ENCODE data around the gene UPP1. TPM values are rescaled to one million over a fixed set of nuclear protein-coding genes. Genes with fewer than 3 reads are reported as not detected.
A peak's percentile ranks its signal among the peaks of the same experiment; 100 is the strongest.

UPP1 gene
- total RNA-seq: 79.8 TPM

DNA sequence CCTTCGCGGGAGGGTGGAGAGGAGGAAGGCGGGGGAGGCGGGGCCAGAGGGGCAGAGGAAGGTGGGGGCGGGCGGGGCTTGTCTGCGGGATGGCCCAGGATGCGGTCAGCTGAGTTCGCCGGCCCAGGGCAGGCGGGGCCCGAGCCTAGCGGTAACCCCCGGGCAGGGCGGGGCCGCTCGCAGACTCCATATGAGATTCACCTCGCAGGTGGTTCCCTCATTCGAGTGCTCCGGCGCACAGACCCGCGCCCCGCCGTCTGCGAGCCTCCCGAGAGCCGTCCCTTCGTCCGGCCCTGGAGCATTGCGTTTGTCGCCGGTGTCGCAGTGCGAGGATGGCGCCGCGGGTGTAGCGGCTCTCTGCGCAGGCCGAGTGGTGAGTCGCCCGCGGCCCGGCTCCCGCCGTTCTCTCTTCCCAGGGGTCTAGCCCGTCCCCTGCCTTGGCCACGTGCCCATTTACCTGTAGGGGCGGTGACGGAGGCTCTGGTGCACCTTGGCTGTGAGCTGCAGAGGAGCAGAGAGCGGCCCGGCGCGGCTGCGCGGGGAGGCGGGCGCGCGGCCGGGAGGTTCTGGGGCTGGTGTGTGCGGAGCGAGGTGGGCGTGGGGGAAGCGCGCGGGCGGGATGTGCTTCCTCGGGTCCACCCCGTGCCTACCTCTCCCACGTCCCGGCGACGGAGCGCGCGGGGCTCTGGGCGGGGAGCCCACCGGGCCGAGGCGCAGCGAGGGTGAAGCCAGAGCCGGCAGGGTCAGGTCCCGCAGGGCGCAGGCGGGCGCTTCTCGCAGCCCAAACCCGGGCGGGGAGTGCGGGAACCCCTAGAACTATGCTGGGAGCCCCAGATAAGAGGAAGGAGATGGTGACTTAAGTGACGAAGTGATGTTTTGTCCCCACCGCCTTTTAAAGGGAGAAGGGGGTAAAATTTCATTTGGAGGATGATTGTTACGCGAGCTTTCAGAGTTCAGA, at the start of gene UPP1:
UPP1 (plus strand) TSS at position 220 of the 958 bp plus-strand sequence. CDS start 5,519 bp downstream, outside the sequence.
- Histone ChIP-seq H3K9me3 (no peaks in the 10 kb centered on the region), H3K27ac (peak within 1 kb of the TSS; percentile 90), H3K4me1 (peaks cover 32% of the 10 kb centered on the region), H3K36me3 (peaks cover 0 to 21% of the 10 kb centered on the region in 2 donors), H3K27me3 (no peaks in the 10 kb centered on the region), H3K4me3 (peak within 1 kb of the TSS; percentile 76 to 79)
- peak in 1 of 2 donors; percentile 87 for DNase-seq (ENCODE audit: extremely low spot score in 2 of 2)
- intact Hi-C loops (cut with DNase I): no loop called here
- TF ChIP-seq, protein P1, sequence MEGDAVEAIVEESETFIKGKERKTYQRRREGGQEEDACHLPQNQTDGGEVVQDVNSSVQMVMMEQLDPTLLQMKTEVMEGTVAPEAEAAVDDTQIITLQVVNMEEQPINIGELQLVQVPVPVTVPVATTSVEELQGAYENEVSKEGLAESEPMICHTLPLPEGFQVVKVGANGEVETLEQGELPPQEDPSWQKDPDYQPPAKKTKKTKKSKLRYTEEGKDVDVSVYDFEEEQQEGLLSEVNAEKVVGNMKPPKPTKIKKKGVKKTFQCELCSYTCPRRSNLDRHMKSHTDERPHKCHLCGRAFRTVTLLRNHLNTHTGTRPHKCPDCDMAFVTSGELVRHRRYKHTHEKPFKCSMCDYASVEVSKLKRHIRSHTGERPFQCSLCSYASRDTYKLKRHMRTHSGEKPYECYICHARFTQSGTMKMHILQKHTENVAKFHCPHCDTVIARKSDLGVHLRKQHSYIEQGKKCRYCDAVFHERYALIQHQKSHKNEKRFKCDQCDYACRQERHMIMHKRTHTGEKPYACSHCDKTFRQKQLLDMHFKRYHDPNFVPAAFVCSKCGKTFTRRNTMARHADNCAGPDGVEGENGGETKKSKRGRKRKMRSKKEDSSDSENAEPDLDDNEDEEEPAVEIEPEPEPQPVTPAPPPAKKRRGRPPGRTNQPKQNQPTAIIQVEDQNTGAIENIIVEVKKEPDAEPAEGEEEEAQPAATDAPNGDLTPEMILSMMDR (IDR thresholded peaks at IDR 0.05): no peak
- TF ChIP-seq POLR2AphosphoS5 (IDR thresholded peaks at IDR 0.05; ENCODE audit: insufficient read depth in 1 of 2, low read depth in 1 of 2) (peak in 1 of 2 donors; percentile 78), POLR2A (IDR thresholded peaks at IDR 0.05) (peak in 1 of 2 donors; percentile 70)

DNA sequence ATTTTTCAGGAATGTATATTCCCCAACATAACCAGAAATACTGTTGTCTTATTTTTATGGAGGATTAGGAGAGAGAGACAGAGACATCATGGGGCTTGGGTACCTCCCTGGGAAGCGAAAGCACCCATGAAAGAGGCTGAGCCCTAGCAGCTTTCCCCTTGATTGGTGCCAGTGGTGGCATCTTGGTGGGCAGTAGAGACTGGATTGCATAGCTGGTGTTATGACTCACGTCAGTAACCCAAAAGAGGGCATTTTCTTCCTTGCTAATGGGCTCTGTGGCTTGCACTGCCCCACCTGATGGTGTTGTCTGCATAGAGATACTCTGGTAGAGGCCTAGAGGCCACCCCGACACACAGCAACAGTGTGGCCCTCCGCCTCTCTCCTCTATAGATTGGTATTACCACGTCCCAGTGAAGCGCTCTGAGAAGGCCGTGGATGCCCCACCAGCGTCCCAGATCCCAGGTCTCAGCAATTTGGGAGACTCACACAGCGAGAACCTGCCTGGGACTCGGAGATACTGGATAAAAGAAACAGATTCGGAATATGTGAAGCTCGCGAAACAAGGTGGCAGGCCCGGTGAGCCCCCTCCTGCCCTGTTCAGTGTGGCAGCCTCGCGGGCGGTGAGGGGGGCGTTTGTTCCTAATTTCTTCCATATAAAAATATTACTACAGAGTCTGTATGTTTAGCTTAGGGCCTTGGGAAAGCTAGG, 48.0 kb upstream of the UPP1 start:
- Histone ChIP-seq H3K27me3 (no peaks in the 10 kb centered on the region), H3K4me1 (peaks cover 3% of the 10 kb centered on the region), H3K36me3 (no peaks in the 10 kb centered on the region), H3K9me3 (no peaks in the 10 kb centered on the region), H3K4me3 (no peak overlapping the region), H3K27ac (no peak overlapping the region)
- intact Hi-C loops (cut with DNase I): loop anchor here (10.0 kb wide), 1 partner anchor 64 kb away; no protein-coding TSS in a partner anchor
- no peak for TF ChIP-seq POLR2AphosphoS5 (IDR thresholded peaks at IDR 0.05; ENCODE audit: insufficient read depth in 1 of 2, low read depth in 1 of 2)
- TF ChIP-seq, protein P1 (IDR thresholded peaks at IDR 0.05): no peak
- no peak for TF ChIP-seq POLR2A (IDR thresholded peaks at IDR 0.05)
- no peak for DNase-seq (ENCODE audit: extremely low spot score in 2 of 2)

DNA sequence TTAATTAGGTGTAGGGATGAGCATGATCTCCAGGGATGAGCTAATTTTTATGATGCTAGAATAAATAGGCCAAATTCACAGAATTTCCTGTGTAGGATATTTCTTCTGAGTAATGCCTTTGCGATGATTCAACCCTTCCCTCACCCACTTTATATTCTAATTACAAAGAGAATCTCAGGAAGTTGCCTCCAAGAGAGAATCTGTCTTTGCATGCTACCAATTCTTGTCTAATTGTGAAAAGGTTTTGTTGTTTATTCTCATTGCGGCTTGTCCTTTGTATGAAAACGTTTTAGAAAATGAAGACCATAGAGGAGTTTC, 47.5 kb upstream of the UPP1 start:
- H3K27ac ChIP-seq: no peak overlapping the region
- TF ChIP-seq, protein P1 (IDR thresholded peaks at IDR 0.05): no peak
- no peaks in the 10 kb centered on the region for H3K4me1 ChIP-seq
- H3K9me3 ChIP-seq: no peaks in the 10 kb centered on the region
- H3K36me3 ChIP-seq: no peaks in the 10 kb centered on the region
- no peak for DNase-seq (ENCODE audit: extremely low spot score in 2 of 2)
- intact Hi-C loops (cut with DNase I): loop anchor here (10.0 kb wide), 1 partner anchor 63 kb away; no protein-coding TSS in a partner anchor
- no peaks in the 10 kb centered on the region for H3K27me3 ChIP-seq
- no peak overlapping the region for H3K4me3 ChIP-seq

DNA sequence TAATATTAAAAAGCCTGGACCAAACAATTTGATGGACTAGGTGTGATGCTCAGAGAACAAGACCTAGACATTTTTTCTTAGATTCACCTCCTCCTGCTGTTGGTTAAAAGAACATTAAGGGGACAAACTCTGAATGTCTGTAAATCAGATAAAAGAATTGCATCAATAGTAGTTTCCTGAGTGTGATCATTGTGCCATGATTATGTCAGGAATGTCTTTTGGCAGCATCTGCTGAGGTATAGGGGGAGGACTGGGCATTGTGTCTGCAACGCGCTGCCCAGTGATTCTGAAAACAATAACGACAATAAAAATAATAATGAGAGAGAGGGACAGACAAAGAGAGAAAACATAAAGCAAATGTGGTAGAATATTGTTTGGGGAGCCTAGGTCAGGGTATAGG, 46.8 kb upstream of the UPP1 start:
- DNase-seq (ENCODE audit: extremely low spot score in 2 of 2): no peak

More for the DNA sequence above, 46.8 kb upstream of the UPP1 start:
- H3K27me3 ChIP-seq: no peaks in the 10 kb centered on the region
- H3K4me3 ChIP-seq: no peak overlapping the region
- H3K9me3 ChIP-seq: no peaks in the 10 kb centered on the region
- TF ChIP-seq, protein P1 (IDR thresholded peaks at IDR 0.05): no peak
- TF ChIP-seq POLR2A (IDR thresholded peaks at IDR 0.05) (no peak), POLR2AphosphoS5 (IDR thresholded peaks at IDR 0.05; ENCODE audit: insufficient read depth in 1 of 2, low read depth in 1 of 2) (no peak)
- H3K36me3 ChIP-seq: no peaks in the 10 kb centered on the region
- intact Hi-C loops (cut with DNase I): loop anchor here (10.0 kb wide), 1 partner anchor 63 kb away; no protein-coding TSS in a partner anchor
- H3K4me1 ChIP-seq: no peaks in the 10 kb centered on the region
- no peak overlapping the region for H3K27ac ChIP-seq
